Skin of body (tissue), 2 donors: Measurements from ENCODE around the gene MYO15B. TPM values are rescaled to one million over a fixed set of nuclear protein-coding genes. Genes with fewer than 3 reads are reported as not detected.
"Not testable (repeated sequence)": the region's sequence is repeated elsewhere in the genome, so short reads cannot be mapped to it uniquely, and the experiment has no call there.

Source experiments
- DNase-seq: peaks from one replicate; lab custom pipeline; 2025; lab: John Stamatoyannopoulos, UW
- total RNA-seq: library from RNA; depleted of rRNA; stranded (reverse); fragments of >200 nt; gene quantifications from one replicate; pipeline ENCODE4 v1.2.3, GENCODE V29; 2014

Gene MYO15B
- total RNA-seq, 1 donor from 2014 or later, result 117 TPM

GRCh38 chr17:75624714-75625345 lies 37.2 kb downstream of the MYO15B start:
- DNase-seq, result no peak

GRCh38 chr17:75625813-75626486 lies 38.4 kb downstream of the MYO15B start:
- DNase-seq, result no peak

GRCh38 chr17:75626496-75627038 lies 39.0 kb downstream of the MYO15B start:
- DNase-seq, result no peak

GRCh38 chr17:75627094-75627493 lies 39.5 kb downstream of the MYO15B start:
- no peak for DNase-seq

GRCh38 chr17:75628425-75628824 lies 40.8 kb downstream of the MYO15B start:
- DNase-seq, result no peak

GRCh38 chr17:75629157-75629556 lies 41.6 kb downstream of the MYO15B start:
- no peak for DNase-seq

- DNase-seq, result no peak
These were observed 42.7 kb downstream of the MYO15B start for GRCh38 chr17:75630071-75630917.

- DNase-seq, result no peak
These were observed 43.8 kb downstream of the MYO15B start for GRCh38 chr17:75631353-75631752.

GRCh38 chr17:75632428-75632827 lies 44.8 kb downstream of the MYO15B start:
- no peak for DNase-seq

- DNase-seq, result peak; percentile 57
These were observed 45.4 kb downstream of the MYO15B start, which contains the start of gene SMIM5 for GRCh38 chr17:75632863-75633485. Gene SMIM5, plus strand, starts transcription at chr17:75633434. Its CDS starts 6,768 bp downstream, at chr17:75640202.

GRCh38 chr17:75633486-75634375 lies 46.1 kb downstream of the MYO15B start:
- peak; percentile 91 for DNase-seq

- no peak for DNase-seq
These were observed 46.8 kb downstream of the MYO15B start for GRCh38 chr17:75634376-75634740.

- no peak for DNase-seq
These were observed 47.4 kb downstream of the MYO15B start for GRCh38 chr17:75634754-75635609.

GRCh38 chr17:75635610-75636202 lies 48.1 kb downstream of the MYO15B start:
- DNase-seq, result no peak

GRCh38 chr17:75636381-75637142 lies 49.0 kb downstream of the MYO15B start:
- DNase-seq, result no peak

GRCh38 chr17:75637143-75637538 lies 49.5 kb downstream of the MYO15B start:
- DNase-seq, result no peak

- DNase-seq, result no peak
These were observed 50.0 kb downstream of the MYO15B start for GRCh38 chr17:75637551-75637950.

- DNase-seq, result not testable (repeated sequence)
These were observed 50.4 kb downstream of the MYO15B start for GRCh38 chr17:75638039-75638438.
